ENCODE data around the gene CD226. TPM values are rescaled to one million over a fixed set of nuclear protein-coding genes. Genes with fewer than 3 reads are reported as not detected.
A peak's percentile ranks its signal among the peaks of the same experiment; 100 is the strongest.

The CD226 gene
- total and polyA plus RNA-seq, 4 experiments from 2014 or later: 67.2 to 95.7 (median 83.9) TPM

GRCh38 chr18:69887256-69887655 lies 60.4 kb downstream of the CD226 start:
- H3K4me1 Mint-ChIP-seq: peaks cover 63 to 93% (median 79%) of the 10 kb centered on the region in 4 donors

DNA sequence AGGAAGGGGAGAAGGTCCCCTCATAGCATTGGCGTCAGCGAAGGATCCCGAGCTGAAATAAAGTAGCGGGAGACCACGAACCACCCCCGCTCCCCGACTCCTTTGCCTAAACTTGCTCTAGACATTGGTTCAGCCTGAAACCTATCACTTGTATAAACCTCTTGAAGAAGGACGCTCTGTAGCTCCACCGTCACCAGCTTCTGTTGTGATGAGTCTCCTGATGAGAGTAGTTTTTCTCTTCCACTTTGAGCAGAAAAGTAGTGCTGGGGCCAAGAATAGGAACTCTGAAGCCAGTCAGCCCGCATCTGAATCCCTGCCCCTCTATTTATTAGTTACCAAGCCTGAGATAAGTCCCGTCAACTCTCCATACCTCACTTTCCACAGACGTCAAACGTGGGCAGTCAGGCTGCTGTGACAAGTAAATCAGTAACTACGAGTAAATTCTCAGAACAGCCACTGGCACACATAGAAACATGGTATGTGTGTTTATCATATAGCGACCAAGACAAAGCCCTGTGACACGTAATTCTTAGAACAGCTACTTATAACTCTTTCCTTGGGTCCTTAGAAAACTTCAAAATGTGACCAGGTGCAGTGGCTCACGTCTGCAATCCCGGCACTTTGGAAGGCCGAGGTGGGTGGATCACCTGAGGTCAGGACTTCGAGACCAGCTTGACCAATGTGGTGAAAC lies 61.7 kb downstream of the CD226 start:
- H3K4me3 ChIP-seq (ENCODE audit: low read length in 2 of 2): peak overlapping the region in 1 of 2 donors; percentile 17
- H3K36me3 Mint-ChIP-seq: peaks cover 37 to 48% of the 10 kb centered on the region in 2 donors
- H3K27me3 Mint-ChIP-seq: no peaks in the 10 kb centered on the region
- ChIA-PET POLR2A (ENCODE audit: partially characterized antibody) (interaction anchor here (0.5 to 5.3 kb wide), 7 partner anchors 12 to 73 kb away, joined by 3 to 27 read pairs (median 3); no protein-coding TSS in a partner anchor), CTCF (ENCODE audit: partially characterized antibody) (interaction anchor here (1.2 kb wide), 2 partner anchors 27 to 73 kb away, joined by 3 to 4 read pairs; no protein-coding TSS in a partner anchor)
- H3K36me3 ChIP-seq (ENCODE audit: insufficient read depth, low read length): no peaks in the 10 kb centered on the region
- no peaks in the 10 kb centered on the region for H3K27me3 ChIP-seq (ENCODE audit: insufficient read depth, low read length)
- peak; percentile 21 to 71 (median 26) for DNase-seq
- H3K4me3 Mint-ChIP-seq: peak overlapping the region; percentile 61 to 88 (median 85)
- peak overlapping the region; percentile 25 for H3K27ac ChIP-seq (ENCODE audit: low read depth, low read length)
- H3K4me1 ChIP-seq (ENCODE audit: insufficient read depth, low read length): peaks cover 74% of the 10 kb centered on the region
- H3K9me3 Mint-ChIP-seq: peaks cover 0 to 5% (median 1%) of the 10 kb centered on the region in 8 donors
- H3K4me1 Mint-ChIP-seq: peaks cover 59 to 94% (median 75%) of the 10 kb centered on the region in 4 donors
- H3K27ac Mint-ChIP-seq: peak overlapping the region; percentile 69 to 96 (median 95)
- no peaks in the 10 kb centered on the region for H3K9me3 ChIP-seq (ENCODE audit: control insufficient read depth in 1 of 2, low read length in 2 of 2)
- intact Hi-C loops (cut with micrococcal nuclease): loop anchor here (5.0 kb wide), 1 partner anchor 34 kb away; no protein-coding TSS in a partner anchor

More at GRCh38 chr18:69887256-69887655, 60.4 kb downstream of the CD226 start:
- Mint-ChIP-seq H3K27ac (peak overlapping the region; percentile 10 to 80 (median 55)), H3K4me3 (peak overlapping the region; percentile 14 to 75 (median 52)), H3K9me3 (peaks cover 0 to 10% (median 8%) of the 10 kb centered on the region in 8 donors), H3K27me3 (no peaks in the 10 kb centered on the region), H3K36me3 (peaks cover 45 to 52% of the 10 kb centered on the region in 2 donors)
- H3K9me3 ChIP-seq (ENCODE audit: control insufficient read depth in 1 of 2, low read length in 2 of 2): no peaks in the 10 kb centered on the region
- intact Hi-C loops (cut with micrococcal nuclease): loop anchor here (1.0 to 5.0 kb wide), 2 partner anchors 10 to 35 kb away; no protein-coding TSS in a partner anchor
- H3K27me3 ChIP-seq (ENCODE audit: insufficient read depth, low read length): no peaks in the 10 kb centered on the region
- DNase-seq: no peak
- peaks cover 85% of the 10 kb centered on the region for H3K4me1 ChIP-seq (ENCODE audit: insufficient read depth, low read length)
- CTCF ChIA-PET (ENCODE audit: partially characterized antibody): no interaction called here
- POLR2A ChIA-PET (ENCODE audit: partially characterized antibody): interaction anchor here (1.4 to 1.6 kb wide), 3 partner anchors 10 to 72 kb away, joined by 4 to 6 read pairs (median 4); no protein-coding TSS in a partner anchor
- H3K27ac ChIP-seq (ENCODE audit: low read depth, low read length): no peak overlapping the region
- H3K4me3 ChIP-seq (ENCODE audit: low read length in 2 of 2): no peak overlapping the region
- H3K36me3 ChIP-seq (ENCODE audit: insufficient read depth, low read length): no peaks in the 10 kb centered on the region

GRCh38 chr18:69885355-69885754 lies 62.3 kb downstream of the CD226 start:
- ChIA-PET CTCF (ENCODE audit: partially characterized antibody) (interaction anchor here (1.2 to 1.8 kb wide), 3 partner anchors 27 to 74 kb away, joined by 3 to 4 read pairs (median 4); no protein-coding TSS in a partner anchor), POLR2A (ENCODE audit: partially characterized antibody) (interaction anchor here (0.7 to 5.3 kb wide), 6 partner anchors 13 to 74 kb away, joined by 3 to 27 read pairs (median 4); no protein-coding TSS in a partner anchor)
- Mint-ChIP-seq H3K27me3 (no peaks in the 10 kb centered on the region), H3K27ac (peak overlapping the region; percentile 85 to 96 (median 95)), H3K9me3 (peaks cover 0 to under 1% (median 0%) of the 10 kb centered on the region in 8 donors), H3K4me3 (peak overlapping the region; percentile 46 to 88 (median 85)), H3K36me3 (peaks cover 37 to 42% of the 10 kb centered on the region in 2 donors), H3K4me1 (peaks cover 56 to 94% (median 73%) of the 10 kb centered on the region in 4 donors)
- no peak for DNase-seq
- H3K36me3 ChIP-seq (ENCODE audit: insufficient read depth, low read length): no peaks in the 10 kb centered on the region
- peaks cover 68% of the 10 kb centered on the region for H3K4me1 ChIP-seq (ENCODE audit: insufficient read depth, low read length)
- H3K4me3 ChIP-seq (ENCODE audit: low read length in 2 of 2): no peak overlapping the region
- no peaks in the 10 kb centered on the region for H3K27me3 ChIP-seq (ENCODE audit: insufficient read depth, low read length)
- intact Hi-C loops (cut with micrococcal nuclease): loop anchor here (5.0 kb wide), 1 partner anchor 33 kb away; no protein-coding TSS in a partner anchor
- no peaks in the 10 kb centered on the region for H3K9me3 ChIP-seq (ENCODE audit: control insufficient read depth in 1 of 2, low read length in 2 of 2)
- H3K27ac ChIP-seq (ENCODE audit: low read depth, low read length): peak overlapping the region; percentile 25

DNA sequence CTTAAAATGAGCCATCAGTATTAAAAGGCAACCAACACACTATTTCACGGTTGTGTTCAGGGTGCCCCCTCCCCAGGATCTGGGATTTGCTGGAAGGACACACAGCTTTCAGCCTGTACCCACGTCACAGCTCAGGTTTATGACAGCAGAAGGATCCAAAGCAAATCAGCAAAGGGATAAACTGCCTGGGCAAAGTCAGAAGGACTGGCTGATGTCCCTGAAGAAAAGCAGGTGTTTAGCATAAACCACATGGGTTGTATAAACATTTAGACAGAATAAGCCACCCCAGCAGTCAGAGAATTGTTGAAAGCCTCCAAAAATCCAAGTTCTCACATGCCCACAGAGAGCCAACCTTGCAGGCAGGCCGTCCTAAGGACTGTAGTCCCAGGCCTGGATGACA lies 63.9 kb downstream of the CD226 start:
- Mint-ChIP-seq H3K27ac (peak overlapping the region in 5 of 7 donors; percentile 39 to 95 (median 77)), H3K4me3 (peak overlapping the region in 3 of 8 donors; percentile 29 to 40 (median 31)), H3K9me3 (no peaks in the 10 kb centered on the region), H3K27me3 (no peaks in the 10 kb centered on the region), H3K4me1 (peaks cover 53 to 91% (median 70%) of the 10 kb centered on the region in 4 donors), H3K36me3 (peaks cover 42 to 44% of the 10 kb centered on the region in 2 donors)
- H3K27me3 ChIP-seq (ENCODE audit: insufficient read depth, low read length): no peaks in the 10 kb centered on the region
- peaks cover 52% of the 10 kb centered on the region for H3K4me1 ChIP-seq (ENCODE audit: insufficient read depth, low read length)
- CTCF ChIA-PET (ENCODE audit: partially characterized antibody): interaction anchor here (1.5 to 1.8 kb wide), 3 partner anchors 14 to 76 kb away, joined by 3 to 4 read pairs (median 4); no protein-coding TSS in a partner anchor
- intact Hi-C loops (cut with micrococcal nuclease): no loop called here
- no peak overlapping the region for H3K27ac ChIP-seq (ENCODE audit: low read depth, low read length)
- H3K36me3 ChIP-seq (ENCODE audit: insufficient read depth, low read length): no peaks in the 10 kb centered on the region
- no peaks in the 10 kb centered on the region for H3K9me3 ChIP-seq (ENCODE audit: control insufficient read depth in 1 of 2, low read length in 2 of 2)
- POLR2A ChIA-PET (ENCODE audit: partially characterized antibody): interaction anchor here (1.1 to 5.3 kb wide), 2 partner anchors 11 to 15 kb away, joined by 3 to 27 read pairs; no protein-coding TSS in a partner anchor
- no peak for DNase-seq
- no peak overlapping the region for H3K4me3 ChIP-seq (ENCODE audit: low read length in 2 of 2)

DNA sequence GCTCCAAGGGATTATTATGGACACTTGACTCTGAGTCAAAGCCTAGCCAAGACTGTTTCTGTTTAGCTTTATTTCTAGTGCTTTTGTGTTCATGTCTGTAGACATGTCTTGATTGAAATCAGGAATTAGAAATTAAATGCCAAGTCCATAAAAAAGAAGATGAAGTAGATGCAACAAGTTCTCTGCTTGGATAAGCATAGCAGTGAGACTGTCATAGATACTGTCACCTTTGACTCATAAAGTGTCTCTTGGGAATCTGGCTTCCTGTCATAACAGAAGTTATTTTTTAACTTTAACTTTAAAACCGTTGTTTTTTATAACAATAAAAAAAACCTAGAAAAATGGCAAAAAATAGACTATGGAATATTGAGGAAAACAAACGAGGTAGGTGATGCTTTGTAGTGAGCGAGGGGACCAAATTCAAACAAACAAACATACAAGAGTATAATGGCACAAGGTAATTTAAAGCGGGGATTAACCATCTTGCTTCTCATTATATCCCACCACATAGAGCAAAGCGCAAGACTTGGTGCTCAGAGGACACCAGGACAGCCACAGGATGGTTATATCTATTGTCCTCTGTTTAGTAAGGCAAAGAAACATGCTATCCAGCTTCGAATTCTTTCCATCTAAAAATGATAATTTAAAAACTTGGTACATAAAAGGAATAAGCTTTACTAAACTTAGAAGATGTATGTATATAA lies 64.6 kb downstream of the CD226 start:
- H3K4me3 Mint-ChIP-seq: peak overlapping the region in 2 of 8 donors; percentile 31 to 44
- H3K27me3 ChIP-seq (ENCODE audit: insufficient read depth, low read length): no peaks in the 10 kb centered on the region
- ChIA-PET POLR2A (ENCODE audit: partially characterized antibody) (interaction anchor here (0.9 to 5.3 kb wide), 4 partner anchors 9 to 72 kb away, joined by 3 to 27 read pairs (median 4); no protein-coding TSS in a partner anchor), CTCF (ENCODE audit: partially characterized antibody) (interaction anchor here (1.4 to 1.5 kb wide), 3 partner anchors 15 to 76 kb away, joined by 3 to 6 read pairs (median 4); no protein-coding TSS in a partner anchor)
- peaks cover 48 to 50% of the 10 kb centered on the region in 2 donors for H3K36me3 Mint-ChIP-seq
- no peaks in the 10 kb centered on the region for H3K36me3 ChIP-seq (ENCODE audit: insufficient read depth, low read length)
- intact Hi-C loops (cut with micrococcal nuclease): no loop called here
- H3K27ac ChIP-seq (ENCODE audit: low read depth, low read length): no peak overlapping the region
- peaks cover 46% of the 10 kb centered on the region for H3K4me1 ChIP-seq (ENCODE audit: insufficient read depth, low read length)
- no peaks in the 10 kb centered on the region for H3K27me3 Mint-ChIP-seq
- no peak overlapping the region for H3K4me3 ChIP-seq (ENCODE audit: low read length in 2 of 2)
- no peak for DNase-seq
- peak overlapping the region in 3 of 7 donors; percentile 45 to 85 (median 46) for H3K27ac Mint-ChIP-seq
- H3K9me3 Mint-ChIP-seq: no peaks in the 10 kb centered on the region
- no peaks in the 10 kb centered on the region for H3K9me3 ChIP-seq (ENCODE audit: control insufficient read depth in 1 of 2, low read length in 2 of 2)
- H3K4me1 Mint-ChIP-seq: peaks cover 53 to 89% (median 69%) of the 10 kb centered on the region in 4 donors

DNA sequence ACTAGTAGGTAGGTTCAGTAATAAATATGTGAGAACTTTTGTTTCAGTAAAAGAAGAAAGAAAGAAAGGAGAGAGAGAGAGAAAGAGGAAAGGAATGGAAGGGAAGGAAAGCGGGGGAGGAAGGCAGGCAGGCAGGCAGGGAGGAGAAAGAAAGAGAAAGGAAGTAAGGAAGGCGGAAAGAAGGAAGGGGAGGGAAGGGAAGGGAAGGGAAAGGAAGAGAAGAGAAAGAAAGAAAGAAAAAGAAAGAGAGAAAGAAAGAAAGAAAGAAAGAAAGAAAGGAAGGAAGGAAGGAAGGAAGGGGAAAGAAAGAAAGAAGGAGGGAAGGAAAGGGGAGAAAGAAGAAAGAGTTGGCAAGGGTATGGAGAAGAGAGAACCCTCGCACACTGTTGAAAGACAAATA lies 67.6 kb downstream of the CD226 start:
- no peaks in the 10 kb centered on the region for H3K9me3 ChIP-seq (ENCODE audit: control insufficient read depth in 1 of 2, low read length in 2 of 2)
- no peaks in the 10 kb centered on the region for H3K27me3 ChIP-seq (ENCODE audit: insufficient read depth, low read length)
- H3K4me1 ChIP-seq (ENCODE audit: insufficient read depth, low read length): peaks cover 23% of the 10 kb centered on the region
- DNase-seq: no peak
- Mint-ChIP-seq H3K27me3 (no peaks in the 10 kb centered on the region), H3K4me1 (peaks cover 41 to 86% (median 57%) of the 10 kb centered on the region in 4 donors), H3K4me3 (peak overlapping the region in 1 of 8 donors; percentile 36), H3K27ac (peak overlapping the region in 5 of 7 donors; percentile 5 to 82 (median 51)), H3K9me3 (no peaks in the 10 kb centered on the region), H3K36me3 (peaks cover 51 to 56% of the 10 kb centered on the region in 2 donors)
- H3K36me3 ChIP-seq (ENCODE audit: insufficient read depth, low read length): no peaks in the 10 kb centered on the region
- no peak overlapping the region for H3K27ac ChIP-seq (ENCODE audit: low read depth, low read length)
- CTCF ChIA-PET (ENCODE audit: partially characterized antibody): interaction anchor here (1.5 kb wide), 1 partner anchor 88 kb away, joined by 3 read pairs; no protein-coding TSS in a partner anchor
- intact Hi-C loops (cut with micrococcal nuclease): no loop called here
- H3K4me3 ChIP-seq (ENCODE audit: low read length in 2 of 2): no peak overlapping the region
- POLR2A ChIA-PET (ENCODE audit: partially characterized antibody): no interaction called here

Data from CD4-positive, alpha-beta memory T cell (primary cell).